Ecto neural progenitor cell (in vitro differentiated cells): ENCODE results near the gene UNC79.

ENCODE experiments used
- DNase-seq: peaks from one replicate; pipeline ENCODE4 v3.0.0-alpha.2; 2018; ENCODE audit warnings: low spot score

Gene UNC79

GRCh38 chr14:93709249-93709648 is 278.5 kb downstream of the UNC79 start:
- DNase-seq = peak; percentile 17

GRCh38 chr14:93712079-93712837 is 281.5 kb downstream of the UNC79 start:
- peak; percentile 33 for DNase-seq

GRCh38 chr14:93712838-93713724 is 282.3 kb downstream of the UNC79 start:
- peak; percentile 45 for DNase-seq

GRCh38 chr14:93713726-93714405 is 283.1 kb downstream of the UNC79 start:
- DNase-seq = peak; percentile 43

GRCh38 chr14:93714605-93715004 is 283.9 kb downstream of the UNC79 start:
- DNase-seq = peak; percentile 24

GRCh38 chr14:93715279-93715927 is 284.7 kb downstream of the UNC79 start:
- peak; percentile 43 for DNase-seq

- DNase-seq = no peak
Measured at GRCh38 chr14:93716002-93716745, 285.4 kb downstream of the UNC79 start.

GRCh38 chr14:93716746-93717667 is 286.3 kb downstream of the UNC79 start:
- peak; percentile 29 for DNase-seq

GRCh38 chr14:93717668-93718320 is 287.1 kb downstream of the UNC79 start:
- DNase-seq = peak; percentile 27

GRCh38 chr14:93719256-93719655 is 288.5 kb downstream of the UNC79 start:
- no peak for DNase-seq

GRCh38 chr14:93720076-93720815 is 289.5 kb downstream of the UNC79 start:
- peak; percentile 40 for DNase-seq

GRCh38 chr14:93720981-93721483 is 290.3 kb downstream of the UNC79 start:
- peak; percentile 22 for DNase-seq

- DNase-seq = no peak
Measured at GRCh38 chr14:93723001-93723400, 292.3 kb downstream of the UNC79 start.

- no peak for DNase-seq
Measured at GRCh38 chr14:93725002-93725582, 294.4 kb downstream of the UNC79 start.

GRCh38 chr14:93725993-93726392 is 295.3 kb downstream of the UNC79 start:
- no peak for DNase-seq

GRCh38 chr14:93727039-93727740 is 296.5 kb downstream of the UNC79 start:
- DNase-seq = no peak

- no peak for DNase-seq
Measured at GRCh38 chr14:93727917-93728650, 297.3 kb downstream of the UNC79 start.
